ENCODE data around the gene SULT4A1. TPM values are rescaled to one million over a fixed set of nuclear protein-coding genes. Genes with fewer than 3 reads are reported as not detected.

SULT4A1 gene
- total RNA-seq, 4 donors from 2014 or later = 0.25 to 0.46 TPM; not detected in 2

DNA sequence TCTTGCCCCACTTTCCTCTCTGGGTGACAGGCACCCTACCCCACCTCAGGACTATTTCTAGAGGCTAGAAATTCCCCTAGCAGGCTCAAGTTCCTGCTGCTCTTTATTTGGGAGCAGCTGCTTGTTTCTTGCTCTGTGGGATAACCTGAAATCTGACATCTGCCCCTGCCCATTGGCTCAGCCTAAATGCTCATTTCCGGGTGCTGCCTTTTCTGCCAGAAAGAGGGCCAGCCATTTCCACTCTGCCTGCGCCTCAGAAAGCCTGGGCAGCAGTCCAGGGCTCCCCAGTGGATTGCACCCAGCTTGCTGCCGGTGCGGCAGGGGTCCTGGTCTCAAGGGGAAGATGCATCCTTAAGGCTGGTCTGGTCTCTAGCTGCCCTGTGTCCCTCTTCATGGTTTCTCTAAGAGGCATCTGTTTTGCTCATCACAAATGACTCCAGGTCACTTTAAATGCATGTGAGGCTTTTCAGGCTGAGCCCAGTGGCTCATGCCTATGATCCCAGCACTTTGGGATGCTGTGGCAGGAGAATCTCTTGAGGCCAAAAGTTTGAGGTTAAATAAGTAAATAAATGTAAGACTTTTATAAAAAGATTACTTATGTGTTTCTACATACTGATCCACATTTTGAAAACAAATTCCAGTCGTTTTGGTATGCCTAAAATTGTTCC is 39.8 kb upstream of the SULT4A1 start:
- ATAC-seq (ENCODE audit: low FRiP score) (no peak), DNase-seq (ENCODE audit: low spot score) (no peak)
- TF ChIP-seq, protein P1, sequence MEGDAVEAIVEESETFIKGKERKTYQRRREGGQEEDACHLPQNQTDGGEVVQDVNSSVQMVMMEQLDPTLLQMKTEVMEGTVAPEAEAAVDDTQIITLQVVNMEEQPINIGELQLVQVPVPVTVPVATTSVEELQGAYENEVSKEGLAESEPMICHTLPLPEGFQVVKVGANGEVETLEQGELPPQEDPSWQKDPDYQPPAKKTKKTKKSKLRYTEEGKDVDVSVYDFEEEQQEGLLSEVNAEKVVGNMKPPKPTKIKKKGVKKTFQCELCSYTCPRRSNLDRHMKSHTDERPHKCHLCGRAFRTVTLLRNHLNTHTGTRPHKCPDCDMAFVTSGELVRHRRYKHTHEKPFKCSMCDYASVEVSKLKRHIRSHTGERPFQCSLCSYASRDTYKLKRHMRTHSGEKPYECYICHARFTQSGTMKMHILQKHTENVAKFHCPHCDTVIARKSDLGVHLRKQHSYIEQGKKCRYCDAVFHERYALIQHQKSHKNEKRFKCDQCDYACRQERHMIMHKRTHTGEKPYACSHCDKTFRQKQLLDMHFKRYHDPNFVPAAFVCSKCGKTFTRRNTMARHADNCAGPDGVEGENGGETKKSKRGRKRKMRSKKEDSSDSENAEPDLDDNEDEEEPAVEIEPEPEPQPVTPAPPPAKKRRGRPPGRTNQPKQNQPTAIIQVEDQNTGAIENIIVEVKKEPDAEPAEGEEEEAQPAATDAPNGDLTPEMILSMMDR (IDR thresholded peaks at IDR 0.05) = no peak

DNA sequence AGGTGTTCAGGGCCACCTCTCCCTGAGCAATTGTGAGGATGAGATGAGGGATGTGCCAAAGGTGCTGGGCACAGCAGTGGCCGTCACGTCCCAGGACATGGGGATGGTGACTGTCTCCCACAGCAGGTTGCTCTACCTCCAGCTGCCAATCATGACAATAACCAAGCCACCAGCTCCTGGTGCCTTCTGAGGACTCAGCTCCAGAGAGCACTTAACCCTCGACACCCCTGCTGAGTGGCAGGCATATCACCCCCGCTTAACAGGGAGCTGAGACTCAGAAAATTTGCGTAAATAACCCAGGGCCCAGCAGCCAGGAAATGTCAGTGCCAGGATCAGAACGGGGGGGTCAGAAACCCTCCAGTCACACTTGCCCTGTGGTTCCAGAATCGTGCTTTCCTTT is 37.9 kb upstream of the SULT4A1 start:
- DNase-seq (ENCODE audit: low spot score) = no peak
- TF ChIP-seq, protein P1 (IDR thresholded peaks at IDR 0.05) = no peak
- no peak for ATAC-seq (ENCODE audit: low FRiP score)

DNA sequence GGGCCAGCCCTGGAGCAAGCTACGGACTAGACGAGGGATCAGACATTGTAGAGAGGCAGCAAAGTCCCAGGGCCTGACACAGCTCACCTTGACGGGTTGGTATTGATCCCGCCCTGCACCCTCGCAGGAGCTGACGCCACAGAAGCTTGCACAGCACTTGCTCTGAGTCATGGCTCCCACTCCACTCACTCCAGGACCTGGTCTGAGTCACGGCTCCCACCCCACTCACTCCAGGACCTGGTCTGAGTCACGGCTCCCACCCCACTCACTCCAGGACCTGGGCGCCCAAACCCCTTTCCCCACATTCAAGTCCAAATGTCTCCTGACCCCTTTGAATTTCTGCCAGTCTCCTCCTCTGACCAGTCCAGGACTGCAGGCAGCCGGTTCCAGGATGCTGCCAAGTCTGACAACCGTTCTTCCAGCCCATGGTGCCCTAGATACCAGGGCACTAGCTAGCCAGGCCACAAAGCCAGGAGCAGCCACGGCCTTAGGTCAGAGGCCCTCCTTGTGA is 35.5 kb upstream of the SULT4A1 start:
- ATAC-seq (ENCODE audit: low FRiP score) (peak; percentile 86), DNase-seq (ENCODE audit: low spot score) (no peak)
- TF ChIP-seq, protein P1 (IDR thresholded peaks at IDR 0.05) = no peak

DNA sequence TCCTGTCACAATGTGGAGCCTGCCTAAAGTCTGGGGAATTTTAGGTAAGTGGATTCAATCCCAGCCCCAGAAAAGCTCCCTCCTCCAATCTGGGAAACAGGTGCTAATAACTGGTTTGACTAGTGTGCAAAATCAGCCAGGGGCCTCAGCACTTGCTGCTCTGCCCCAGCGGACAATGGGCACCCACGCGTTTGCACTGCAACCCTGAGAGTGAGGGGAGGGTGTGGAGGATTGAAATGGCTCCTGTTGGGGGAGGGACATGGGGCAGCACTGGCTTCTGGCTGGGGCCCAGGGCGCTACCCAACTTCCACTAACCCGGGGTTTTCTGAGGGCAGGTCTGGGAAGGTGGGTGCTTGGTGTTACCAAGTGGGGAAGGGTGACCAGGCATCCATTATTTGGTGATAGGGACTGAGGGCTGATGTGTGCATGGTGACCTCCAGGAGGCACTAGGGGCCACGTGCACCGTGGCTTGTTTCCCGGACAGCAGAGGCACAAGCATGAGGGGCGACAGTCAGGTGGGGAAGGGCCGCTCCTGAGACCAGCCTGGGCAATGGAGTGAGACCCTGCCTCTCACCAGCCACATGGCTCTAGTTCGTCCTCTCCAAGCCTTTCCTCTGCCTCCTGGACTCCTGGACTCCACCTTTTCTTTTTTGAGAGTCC is 33.8 kb upstream of the SULT4A1 start:
- DNase-seq (ENCODE audit: low spot score) (no peak), ATAC-seq (ENCODE audit: low FRiP score) (no peak)
- TF ChIP-seq, protein P1 (IDR thresholded peaks at IDR 0.05) = no peak

DNA sequence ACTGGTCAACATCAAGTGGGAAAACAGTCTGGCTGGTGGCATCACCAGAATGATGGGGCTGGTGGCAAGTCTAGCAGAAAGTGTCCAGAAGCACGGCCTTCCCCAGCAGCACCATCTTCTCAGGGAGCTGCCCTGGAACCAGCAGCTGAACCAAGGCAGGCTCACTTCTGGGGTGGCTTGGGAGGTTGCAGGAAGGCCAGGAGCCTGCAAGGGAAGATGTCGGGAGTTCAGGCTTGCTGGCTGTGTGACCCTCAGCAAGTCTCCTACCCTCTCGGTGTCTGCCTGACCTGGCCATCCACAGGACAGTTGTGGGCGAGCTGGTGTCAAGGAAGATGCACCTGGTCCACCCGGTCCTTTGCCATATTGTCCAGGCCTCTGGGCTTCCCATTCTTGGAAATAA is 31.8 kb upstream of the SULT4A1 start:
- TF ChIP-seq, protein P1 (IDR thresholded peaks at IDR 0.05) = no peak
- ATAC-seq (ENCODE audit: low FRiP score) (no peak), DNase-seq (ENCODE audit: low spot score) (no peak)

DNA sequence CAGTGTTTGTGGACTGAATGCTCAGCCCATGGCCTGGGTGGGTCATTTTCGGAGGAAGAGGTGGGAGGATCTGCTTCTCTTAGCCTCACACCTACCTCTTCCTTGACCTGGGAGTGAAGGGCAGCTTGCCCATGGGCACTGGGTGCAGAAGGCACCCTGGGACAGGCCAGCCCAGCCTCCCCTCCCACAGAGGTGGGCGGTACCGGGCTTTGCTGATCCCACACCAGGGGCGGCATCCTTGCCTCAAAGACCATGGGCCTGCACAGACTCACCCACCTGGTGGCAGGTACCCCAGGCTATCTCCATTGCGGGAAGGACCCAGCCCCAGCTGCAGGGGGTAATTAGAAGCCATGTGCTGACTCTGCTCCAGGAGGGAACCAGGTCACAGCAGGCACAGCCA is 31.0 kb upstream of the SULT4A1 start:
- TF ChIP-seq, protein P1 (IDR thresholded peaks at IDR 0.05) = no peak
- DNase-seq (ENCODE audit: low spot score) (no peak), ATAC-seq (ENCODE audit: low FRiP score) (no peak)
